HUES48 (cell line): Measurements from ENCODE around the gene BIRC6.
"Not testable (repeated sequence)": the region's sequence is repeated elsewhere in the genome, so short reads cannot be mapped to it uniquely, and the experiment has no call there.

ENCODE experiments used
- H3K27ac ChIP-seq: one replicate; pipeline ENCODE4 v1.7.0; 2013; ENCODE audit warnings: low read depth, low read length, inconsistent platforms
- H3K27me3 ChIP-seq: 2 replicates; pipeline ENCODE4 v1.6.1; 2013; ENCODE audit warnings: mild to moderate bottlenecking, low read length; ENCODE audit not compliant: control insufficient read depth, insufficient read depth
- H3K36me3 ChIP-seq: 2 replicates; pipeline ENCODE4 v1.6.1; 2013; ENCODE audit warnings: low read length; ENCODE audit not compliant: control insufficient read depth, insufficient read depth
- H3K4me1 ChIP-seq: 2 replicates; pipeline ENCODE4 v1.6.1; 2013; ENCODE audit warnings: mild to moderate bottlenecking, low read length; ENCODE audit not compliant: control insufficient read depth, insufficient read depth
- H3K4me3 ChIP-seq: 2 replicates; pipeline ENCODE4 v1.5.1; 2013; ENCODE audit warnings: mild to moderate bottlenecking, low read depth, low read length
- H3K9ac ChIP-seq: 2 replicates; pipeline ENCODE4 v1.6.1; 2013; ENCODE audit warnings: mild to moderate bottlenecking, low read depth, low read length, moderate library complexity
- H3K9me3 ChIP-seq: 2 replicates; pipeline ENCODE4 v1.6.1; 2013; ENCODE audit warnings: low read length; ENCODE audit not compliant: control insufficient read depth, insufficient read depth

The BIRC6 gene

GRCh38 chr2:32502941-32503340 is 146.1 kb downstream of the BIRC6 start:
- Histone ChIP-seq H3K27ac (no peak overlapping the region), H3K4me3 (no peak overlapping the region), H3K9me3 (no peaks in the 10 kb centered on the region), H3K9ac (no peak overlapping the region), H3K4me1 (no peaks in the 10 kb centered on the region), H3K36me3 (peaks cover 72% of the 10 kb centered on the region), H3K27me3 (no peaks in the 10 kb centered on the region)

- no peak overlapping the region for H3K27ac ChIP-seq
- no peak overlapping the region for H3K9ac ChIP-seq
- peaks cover 78% of the 10 kb centered on the region for H3K36me3 ChIP-seq
- no peak overlapping the region for H3K4me3 ChIP-seq
- no peaks in the 10 kb centered on the region for H3K9me3 ChIP-seq
- no peaks in the 10 kb centered on the region for H3K27me3 ChIP-seq
- H3K4me1 ChIP-seq: no peaks in the 10 kb centered on the region
These were observed 148.2 kb downstream of the BIRC6 start for GRCh38 chr2:32504877-32505478.

- no peak overlapping the region for H3K9ac ChIP-seq
- no peak overlapping the region for H3K4me3 ChIP-seq
- H3K4me1 ChIP-seq: no peaks in the 10 kb centered on the region
- peaks cover 76% of the 10 kb centered on the region for H3K36me3 ChIP-seq
- H3K27me3 ChIP-seq: no peaks in the 10 kb centered on the region
- H3K9me3 ChIP-seq: no peaks in the 10 kb centered on the region
- no peak overlapping the region for H3K27ac ChIP-seq
These were observed 149.6 kb downstream of the BIRC6 start for GRCh38 chr2:32506446-32506845.

- H3K4me1 ChIP-seq: no peaks in the 10 kb centered on the region
- H3K27ac ChIP-seq: no peak overlapping the region
- H3K9ac ChIP-seq: no peak overlapping the region
- H3K9me3 ChIP-seq: no peaks in the 10 kb centered on the region
- H3K27me3 ChIP-seq: no peaks in the 10 kb centered on the region
- H3K4me3 ChIP-seq: no peak overlapping the region
- H3K36me3 ChIP-seq: peaks cover 84% of the 10 kb centered on the region
These were observed 158.1 kb downstream of the BIRC6 start for GRCh38 chr2:32514946-32515345.

- H3K4me1 ChIP-seq: no peaks in the 10 kb centered on the region
- H3K4me3 ChIP-seq: no peak overlapping the region
- H3K36me3 ChIP-seq: peaks cover 87% of the 10 kb centered on the region
- H3K27me3 ChIP-seq: no peaks in the 10 kb centered on the region
- H3K9me3 ChIP-seq: no peaks in the 10 kb centered on the region
- H3K27ac ChIP-seq: no peak overlapping the region
- H3K9ac ChIP-seq: no peak overlapping the region
These were observed 159.7 kb downstream of the BIRC6 start for GRCh38 chr2:32516567-32516966.

GRCh38 chr2:32522770-32523169 is 165.9 kb downstream of the BIRC6 start:
- Histone ChIP-seq H3K9me3 (no peaks in the 10 kb centered on the region), H3K27ac (no peak overlapping the region), H3K4me1 (no peaks in the 10 kb centered on the region), H3K36me3 (peaks cover 78% of the 10 kb centered on the region), H3K27me3 (no peaks in the 10 kb centered on the region), H3K4me3 (no peak overlapping the region), H3K9ac (no peak overlapping the region)

- Histone ChIP-seq H3K4me1 (no peaks in the 10 kb centered on the region), H3K27me3 (no peaks in the 10 kb centered on the region), H3K4me3 (no peak overlapping the region), H3K27ac (no peak overlapping the region), H3K36me3 (peaks cover 72% of the 10 kb centered on the region), H3K9me3 (no peaks in the 10 kb centered on the region), H3K9ac (no peak overlapping the region)
These were observed 166.9 kb downstream of the BIRC6 start for GRCh38 chr2:32523686-32524085.

- Histone ChIP-seq H3K9me3 (no peaks in the 10 kb centered on the region), H3K27ac (no peak overlapping the region), H3K9ac (no peak overlapping the region), H3K27me3 (no peaks in the 10 kb centered on the region), H3K36me3 (peaks cover 51% of the 10 kb centered on the region), H3K4me1 (no peaks in the 10 kb centered on the region), H3K4me3 (no peak overlapping the region)
These were observed 175.5 kb downstream of the BIRC6 start for GRCh38 chr2:32532341-32532740.

- Histone ChIP-seq H3K4me3 (no peak overlapping the region), H3K9me3 (no peaks in the 10 kb centered on the region), H3K36me3 (peaks cover 47% of the 10 kb centered on the region), H3K9ac (no peak overlapping the region), H3K27ac (no peak overlapping the region), H3K4me1 (no peaks in the 10 kb centered on the region), H3K27me3 (no peaks in the 10 kb centered on the region)
These were observed 176.1 kb downstream of the BIRC6 start for GRCh38 chr2:32532961-32533360.

GRCh38 chr2:32534831-32535230 is 178.0 kb downstream of the BIRC6 start:
- H3K4me3 ChIP-seq: no peak overlapping the region
- no peaks in the 10 kb centered on the region for H3K9me3 ChIP-seq
- H3K36me3 ChIP-seq: peaks cover 38% of the 10 kb centered on the region
- no peak overlapping the region for H3K27ac ChIP-seq
- H3K4me1 ChIP-seq: no peaks in the 10 kb centered on the region
- no peaks in the 10 kb centered on the region for H3K27me3 ChIP-seq
- H3K9ac ChIP-seq: no peak overlapping the region

- no peak overlapping the region for H3K4me3 ChIP-seq
These were observed 181.9 kb downstream of the BIRC6 start for GRCh38 chr2:32538735-32539134.

GRCh38 chr2:32552483-32552882 is 195.7 kb downstream of the BIRC6 start:
- not testable (repeated sequence) for H3K9ac ChIP-seq, H3K9me3 ChIP-seq, H3K27ac ChIP-seq, H3K4me3 ChIP-seq, H3K27me3 ChIP-seq, H3K4me1 ChIP-seq
- H3K36me3 ChIP-seq: peaks cover 33% of the 10 kb centered on the region

More at GRCh38 chr2:32538735-32539134, 181.9 kb downstream of the BIRC6 start:
- Histone ChIP-seq H3K36me3 (peaks cover 13% of the 10 kb centered on the region), H3K9ac (no peak overlapping the region), H3K4me1 (no peaks in the 10 kb centered on the region), H3K9me3 (no peaks in the 10 kb centered on the region), H3K27me3 (no peaks in the 10 kb centered on the region), H3K27ac (no peak overlapping the region)
